HEK293T (cell line): ENCODE measurements around the gene PRR22.

Experiments
- CTCF ChIA-PET: fragments of 350-600 bp; formaldehyde crosslinking; extraction: SDS; loops from one replicate; lab custom pipeline; 2021; ENCODE audit warnings: antibody characterized with exemption, inconsistent platforms; lab: Yijun Ruan, JAX
- POLR2A ChIA-PET: fragments of 350-600 bp; formaldehyde crosslinking; extraction: SDS; loops from one replicate; lab custom pipeline; 2020; ENCODE audit warnings: antibody characterized with exemption, inconsistent platforms; lab: Yijun Ruan, JAX
- DNase-seq: peaks from one replicate; pipeline ENCODE4 v3.0.0; 2012; ENCODE audit warnings: mixed read lengths; ENCODE audit errors: extremely low spot score
- ARNT ChIP-seq: fragments of 450-650 bp; IDR thresholded peaks from 2 replicates; pipeline ENCODE4 v1.6.1; 2017; ENCODE audit warnings: mild to moderate bottlenecking
- BHLHE40 ChIP-seq: fragments of 450-650 bp; IDR thresholded peaks from 2 replicates; pipeline ENCODE4 v1.6.1; 2016; ENCODE audit warnings: mild to moderate bottlenecking, moderate library complexity, borderline replicate concordance
- CTBP1 ChIP-seq: fragments of 450-650 bp; IDR thresholded peaks from 2 replicates; pipeline ENCODE4 v1.6.1; 2016; ENCODE audit warnings: borderline replicate concordance
- ELF4 ChIP-seq: fragments of 450-650 bp; IDR thresholded peaks from 2 replicates; pipeline ENCODE4 v1.6.1; 2017; ENCODE audit warnings: antibody characterized with exemption
- FOXA1 ChIP-seq: fragments of 450-650 bp; IDR thresholded peaks from 2 replicates; pipeline ENCODE4 v1.6.1; 2016; ENCODE audit warnings: mild to moderate bottlenecking
- FOXK2 ChIP-seq: fragments of 450-650 bp; IDR thresholded peaks from 2 replicates; pipeline ENCODE4 v1.6.1; 2016; ENCODE audit warnings: mild to moderate bottlenecking
- FOXM1 ChIP-seq: fragments of 450-650 bp; IDR thresholded peaks from 2 replicates; pipeline ENCODE4 v1.6.1; 2017; ENCODE audit warnings: mild to moderate bottlenecking, borderline replicate concordance
- HDGF ChIP-seq: fragments of 450-650 bp; IDR thresholded peaks from 2 replicates; pipeline ENCODE4 v1.6.1; 2017; ENCODE audit warnings: antibody characterized with exemption, borderline replicate concordance
- L3MBTL2 ChIP-seq: fragments of 450-650 bp; conservative IDR thresholded peaks from 2 replicates; pipeline ENCODE4 v1.6.1; 2016; ENCODE audit warnings: mild to moderate bottlenecking
- LEF1 ChIP-seq: fragments of 450-650 bp; IDR thresholded peaks from 2 replicates; pipeline ENCODE4 v1.6.1; 2017; ENCODE audit warnings: mild to moderate bottlenecking, borderline replicate concordance
- NFRKB ChIP-seq: fragments of 450-650 bp; IDR thresholded peaks from 2 replicates; pipeline ENCODE4 v1.6.1; 2016; ENCODE audit warnings: mild to moderate bottlenecking, moderate library complexity
- PKNOX1 ChIP-seq: fragments of 450-650 bp; IDR thresholded peaks from 2 replicates; pipeline ENCODE4 v1.6.1; 2016
- SP1 ChIP-seq: fragments of 450-650 bp; IDR thresholded peaks from 2 replicates; pipeline ENCODE4 v1.6.1; 2017
- SUZ12 ChIP-seq: fragments of 450-650 bp; IDR thresholded peaks from 2 replicates; pipeline ENCODE4 v1.6.1; 2016; ENCODE audit warnings: mild to moderate bottlenecking
- TARDBP ChIP-seq: fragments of 450-650 bp; IDR thresholded peaks from 2 replicates; pipeline ENCODE4 v1.6.1; 2016
- ZNF384 ChIP-seq: fragments of 450-650 bp; IDR thresholded peaks from 2 replicates; pipeline ENCODE4 v1.6.1; 2016

The PRR22 gene

GRCh38 chr19:5804516-5805461 lies 20.2 kb upstream of the PRR22 start, which contains the start of gene NRTN:
TSS of gene NRTN (plus strand) at chr19:5805067. CDS start at chr19:5824166, 19,099 bp downstream.
- CTCF ChIA-PET = interaction anchor here (0.6 to 1.7 kb wide), 31 partner anchors 8 to 223 kb away, joined by 3 to 23 read pairs (median 4); partner anchors contain the start of genes CATSPERD, DUS3L, LONP1 and VMAC
- TF ChIP-seq L3MBTL2 (0 out of 2 replicates have a peak, but pooled peaks have one; percentile 21), BHLHE40 (no peak)
- POLR2A ChIA-PET = interaction anchor here (0.8 to 3.8 kb wide), 10 partner anchors 10 to 173 kb away, joined by 3 to 20 read pairs (median 7); partner anchors contain the start of genes CATSPERD, DUS3L, LONP1 and NDUFA11
- DNase-seq = peak; percentile 84

DNA sequence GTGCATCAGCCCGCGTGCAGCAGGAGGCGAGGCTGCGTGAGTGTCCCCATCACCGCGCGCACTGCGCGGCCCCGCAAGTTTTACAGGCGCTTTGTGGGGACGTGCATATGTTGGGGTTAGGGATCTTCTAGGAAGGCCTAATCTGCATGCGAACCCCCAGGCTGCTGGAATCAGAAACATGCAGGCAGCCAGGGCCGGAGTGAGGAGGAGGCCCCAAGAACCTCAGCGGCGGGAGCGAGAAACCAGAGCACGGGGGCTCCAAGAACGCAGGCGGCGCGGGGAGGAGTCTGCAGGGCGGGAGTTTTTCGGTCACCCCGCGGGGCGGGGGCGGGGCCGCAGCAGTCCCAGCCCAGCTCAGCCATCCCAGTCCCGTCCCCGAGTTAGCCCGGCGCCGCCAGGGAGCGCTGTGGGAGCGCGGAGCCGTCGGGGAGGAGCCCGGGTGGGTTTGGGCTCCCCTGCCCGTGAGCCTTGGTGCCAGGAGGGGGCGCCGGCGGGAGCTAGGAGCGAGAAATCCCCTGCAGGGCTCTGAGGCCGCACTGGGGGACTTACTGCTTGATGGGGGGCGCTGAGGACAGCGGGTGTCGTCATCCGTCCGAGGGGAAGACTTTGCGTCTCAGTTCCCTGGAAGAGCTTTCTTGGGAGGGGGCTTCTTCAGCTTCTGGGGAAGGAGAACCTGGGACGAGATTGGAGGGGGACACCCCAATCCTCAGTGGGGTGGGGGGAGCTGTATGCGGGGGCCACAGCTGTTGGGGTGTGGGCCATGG lies 19.4 kb upstream of the PRR22 start:
- DNase-seq = peak; percentile 96
- TF ChIP-seq FOXM1 (peak; percentile 59; the same call in 1 of the 2 replicates), ZNF384 (no peak), L3MBTL2 (peak; percentile 97), FOXA1 (no peak)
- ChIA-PET POLR2A (interaction anchor here (0.8 to 1.9 kb wide), 10 partner anchors 9 to 174 kb away, joined by 3 to 20 read pairs (median 5); partner anchors contain the start of genes CATSPERD, DUS3L, LONP1 and NDUFA11), CTCF (interaction anchor here (0.6 to 1.7 kb wide), 32 partner anchors 9 to 224 kb away, joined by 3 to 23 read pairs (median 4); partner anchors contain the start of genes CATSPERD, DUS3L, LONP1 and VMAC)

DNA sequence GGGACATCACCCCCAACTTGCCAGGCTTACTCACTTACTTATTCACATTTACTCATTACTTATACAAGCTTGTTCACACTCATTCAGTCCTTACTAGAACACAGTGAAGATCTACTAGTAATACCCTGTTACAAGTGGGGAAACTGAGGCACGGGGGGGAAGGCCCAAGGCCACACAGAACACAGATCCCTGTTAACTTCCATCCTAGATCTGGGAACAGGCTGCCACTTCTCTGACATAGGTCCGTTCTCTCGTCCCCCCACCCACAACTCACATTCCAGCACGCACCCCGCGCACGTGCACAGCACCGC lies 18.9 kb upstream of the PRR22 start:
- ChIA-PET CTCF (interaction anchor here (0.6 to 1.7 kb wide), 22 partner anchors 9 to 224 kb away, joined by 3 to 23 read pairs (median 4); partner anchors contain the start of genes DUS3L and VMAC), POLR2A (interaction anchor here (0.9 to 1.9 kb wide), 8 partner anchors 9 to 100 kb away, joined by 3 to 20 read pairs (median 7); partner anchors contain the start of genes CATSPERD, DUS3L, LONP1 and NDUFA11)
- DNase-seq = no peak
- no peak for TF ChIP-seq FOXK2
- TF ChIP-seq PKNOX1 = no peak
- TF ChIP-seq SP1 = no peak
- no peak for TF ChIP-seq FOXA1
- no peak for TF ChIP-seq NFRKB
- TF ChIP-seq CTBP1 = no peak

DNA sequence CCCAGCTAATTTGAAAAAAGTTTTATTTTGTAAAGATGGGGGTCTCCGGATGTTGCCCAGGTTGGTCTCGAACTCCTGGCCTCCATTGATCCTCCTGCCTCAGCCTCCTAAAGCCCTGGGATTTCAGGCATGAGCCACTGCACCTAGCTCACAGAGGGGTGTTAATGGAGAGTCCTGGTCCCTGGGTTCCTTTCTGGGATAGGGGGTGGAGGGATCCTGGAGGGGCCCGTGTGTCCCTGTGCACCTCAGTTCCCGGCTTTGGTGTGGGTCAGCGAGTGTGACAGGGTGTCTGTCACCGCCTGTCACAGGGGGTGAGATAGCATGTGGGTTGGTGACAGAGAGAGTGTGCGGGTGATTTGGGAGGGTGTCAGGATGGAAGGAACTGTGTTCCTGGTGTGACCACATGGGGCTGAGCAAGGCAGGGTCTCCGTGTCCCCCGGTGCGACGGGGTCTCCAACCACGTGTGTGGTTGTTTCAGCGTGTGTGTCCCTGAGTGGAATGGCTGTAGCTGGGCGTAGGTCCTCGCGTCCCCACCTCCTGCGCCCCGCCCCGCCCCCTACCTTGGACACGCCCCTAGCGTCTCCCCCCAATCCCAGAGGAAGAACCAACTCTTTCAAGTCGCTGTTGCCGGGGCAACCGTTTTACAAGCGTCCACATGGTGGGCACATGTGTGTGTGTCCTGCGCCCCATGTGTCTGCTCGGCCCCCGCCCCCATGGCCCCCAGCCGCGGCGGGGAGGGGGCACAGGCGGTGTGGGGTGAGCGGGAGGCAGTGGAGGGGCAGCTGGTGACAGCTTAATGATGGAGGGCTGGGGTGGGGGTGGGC lies 17.5 kb upstream of the PRR22 start:
- TF ChIP-seq LEF1 = no peak
- TF ChIP-seq FOXM1 = no peak
- TF ChIP-seq HDGF = no peak
- TF ChIP-seq FOXK2 = no peak
- TF ChIP-seq SP1 = no peak
- TF ChIP-seq SUZ12 = no peak
- TF ChIP-seq CTBP1 = no peak
- no peak for TF ChIP-seq ARNT
- TF ChIP-seq TARDBP = no peak
- TF ChIP-seq ELF4 = no peak
- TF ChIP-seq L3MBTL2 = no peak
- no peak for TF ChIP-seq PKNOX1
- no peak for DNase-seq
- CTCF ChIA-PET = no interaction called here
- POLR2A ChIA-PET = no interaction called here

- TF ChIP-seq FOXM1 = no peak
- no peak for TF ChIP-seq SUZ12
- TF ChIP-seq ARNT = no peak
- no peak for TF ChIP-seq FOXK2
- TF ChIP-seq ZNF384 = no peak
- TF ChIP-seq CTBP1 = no peak
- TF ChIP-seq FOXA1 = no peak
- no peak for TF ChIP-seq SP1
- no peak for TF ChIP-seq LEF1
- no peak for TF ChIP-seq TARDBP
- CTCF ChIA-PET = no interaction called here
- no peak for DNase-seq
- POLR2A ChIA-PET = interaction anchor here (1.1 to 1.6 kb wide), 2 partner anchors 9 to 111 kb away, joined by 3 to 4 read pairs; partner anchors contain the start of genes DUS3L and RPL36
Observed at GRCh38 chr19:5800361-5801270, 16.1 kb upstream of the PRR22 start.
